NK-92 treated with Interleukin-12 subunit alpha and Interleukin-12 subunit beta, amount 100 ng/mL, for 24 hours (cell line): ENCODE measurements around the gene CBS.
"Not testable (repeated sequence)": the region's sequence is repeated elsewhere in the genome, so short reads cannot be mapped to it uniquely, and the experiment has no call there.

Source experiments
- DNase-seq: peaks from one replicate; lab custom pipeline; 2025; lab: John Stamatoyannopoulos, UW

The CBS gene

DNA sequence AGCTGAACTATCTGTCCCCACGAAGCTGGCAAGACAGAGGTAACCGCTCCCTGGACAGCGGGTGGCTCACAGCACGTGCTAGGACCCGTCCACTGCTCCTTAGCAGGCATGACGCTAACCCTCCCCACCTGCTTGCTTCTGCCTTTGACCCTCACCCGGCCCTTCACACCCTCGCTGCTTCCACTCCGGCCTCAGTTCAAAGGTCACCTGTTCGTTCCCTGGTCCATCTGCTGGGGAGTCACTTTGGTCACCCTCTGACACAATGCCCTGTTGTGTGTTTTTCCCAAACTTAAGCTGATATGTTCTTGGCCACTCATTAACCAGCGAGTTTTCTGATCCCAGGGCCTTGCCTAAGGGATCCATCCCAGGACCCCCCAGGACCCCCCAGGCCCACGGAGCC, 7.6 kb downstream of the CBS start:
- not testable (repeated sequence) for DNase-seq

DNA sequence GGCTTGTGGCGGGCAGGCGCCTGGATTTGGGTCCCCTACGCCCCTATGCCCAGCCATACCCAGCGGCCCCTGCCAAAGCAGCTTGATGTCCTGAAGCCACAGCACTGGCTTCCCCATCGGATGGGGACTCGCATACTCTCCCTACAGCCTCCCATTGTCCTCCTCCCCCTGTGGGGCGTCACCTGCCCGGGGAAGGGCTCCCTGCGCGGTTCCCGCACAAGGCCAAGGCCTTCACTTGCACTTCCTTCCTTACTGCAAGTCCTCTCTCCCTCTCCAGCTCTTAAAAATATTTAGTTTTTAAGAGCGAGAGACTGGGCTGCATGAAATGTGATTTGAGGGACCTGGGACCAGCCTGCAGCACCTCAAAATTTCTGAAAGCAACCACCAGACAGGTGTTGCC, 8.9 kb downstream of the CBS start:
- DNase-seq: not testable (repeated sequence)

DNA sequence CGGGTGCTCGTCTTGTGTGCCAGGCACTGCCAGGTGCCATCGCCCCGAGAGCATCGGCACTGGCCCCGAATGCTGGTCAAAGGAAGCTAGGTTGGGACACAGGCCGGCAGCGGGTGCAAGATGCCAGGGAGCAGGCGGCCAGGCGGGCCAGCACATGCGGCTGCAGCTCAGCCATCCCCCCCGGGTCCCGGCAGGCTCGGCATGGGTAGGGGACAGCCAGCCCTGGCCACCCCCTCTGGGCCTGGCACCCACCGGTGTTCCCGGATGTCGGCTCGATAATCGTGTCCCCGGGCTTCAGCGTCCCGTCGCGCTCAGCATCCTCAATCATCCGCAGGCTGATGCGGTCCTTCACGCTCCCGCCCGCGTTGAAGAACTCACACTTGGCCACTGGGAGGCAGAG, 9.6 kb downstream of the CBS start:
- DNase-seq: not testable (repeated sequence)

DNA sequence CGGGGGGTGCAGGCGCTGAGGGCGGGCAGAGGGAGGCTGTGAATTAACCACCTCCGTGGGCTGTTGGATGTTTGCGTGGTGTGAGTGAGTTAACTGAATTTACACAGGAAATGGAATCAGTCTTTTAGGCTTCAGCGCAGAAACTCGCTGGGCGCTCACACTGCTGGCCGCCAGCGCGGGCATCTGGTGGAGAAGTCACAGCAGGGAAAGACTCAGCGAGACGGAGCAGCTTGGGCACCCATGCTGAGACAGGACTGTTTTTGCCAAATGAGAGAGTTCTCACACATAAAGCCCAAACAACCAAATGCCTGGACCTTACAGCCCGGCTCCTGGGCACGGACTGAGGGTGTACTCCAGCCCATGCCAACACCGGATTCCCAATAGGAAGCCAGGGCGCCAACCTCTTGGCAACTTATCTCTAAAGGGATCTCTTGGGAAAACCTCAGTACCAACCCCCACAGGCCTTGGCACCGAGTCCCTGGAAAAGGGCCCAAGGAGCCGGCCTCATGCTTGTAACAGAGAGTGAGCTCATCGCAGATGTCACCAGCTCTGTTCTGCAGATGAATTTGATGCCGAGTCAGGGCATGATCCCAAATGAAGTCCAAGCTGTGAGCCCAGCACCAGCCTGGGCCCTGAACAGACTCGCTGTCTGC, 11.2 kb downstream of the CBS start:
- DNase-seq: not testable (repeated sequence)

DNA sequence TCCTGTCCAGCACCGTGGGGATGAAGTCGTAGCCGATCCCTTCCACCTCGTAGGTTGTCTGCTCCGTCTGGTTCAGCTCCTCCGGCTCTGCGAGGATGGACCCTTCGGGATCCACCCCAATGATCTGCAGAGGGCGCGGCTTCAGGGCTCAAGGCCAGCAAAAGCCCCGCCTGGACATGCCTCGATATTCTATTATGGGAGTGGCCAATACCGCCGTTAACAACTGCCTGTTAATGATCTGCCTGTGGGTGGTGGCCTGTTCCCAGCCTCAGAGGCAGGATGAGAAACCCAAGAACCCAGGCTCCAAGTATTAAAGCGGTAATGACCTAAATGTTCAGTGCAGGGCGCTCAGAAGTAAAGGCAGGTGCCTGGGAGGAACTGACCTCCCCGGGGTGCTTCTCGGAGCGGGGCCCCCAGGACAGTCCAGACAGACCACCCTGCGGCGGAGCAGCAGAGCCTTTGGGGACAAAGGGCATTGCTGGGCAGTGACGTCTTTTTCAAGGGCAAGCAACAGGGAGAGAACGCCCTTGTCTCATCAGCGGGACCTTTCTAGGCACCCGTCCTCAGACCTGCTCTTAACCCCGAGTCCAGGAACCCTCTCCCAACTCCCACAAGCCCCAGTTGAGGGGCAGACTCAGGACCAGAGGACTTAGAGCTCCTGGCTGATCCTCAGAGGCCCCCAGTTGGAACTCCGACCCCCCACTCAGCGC, 12.5 kb downstream of the CBS start:
- not testable (repeated sequence) for DNase-seq

DNA sequence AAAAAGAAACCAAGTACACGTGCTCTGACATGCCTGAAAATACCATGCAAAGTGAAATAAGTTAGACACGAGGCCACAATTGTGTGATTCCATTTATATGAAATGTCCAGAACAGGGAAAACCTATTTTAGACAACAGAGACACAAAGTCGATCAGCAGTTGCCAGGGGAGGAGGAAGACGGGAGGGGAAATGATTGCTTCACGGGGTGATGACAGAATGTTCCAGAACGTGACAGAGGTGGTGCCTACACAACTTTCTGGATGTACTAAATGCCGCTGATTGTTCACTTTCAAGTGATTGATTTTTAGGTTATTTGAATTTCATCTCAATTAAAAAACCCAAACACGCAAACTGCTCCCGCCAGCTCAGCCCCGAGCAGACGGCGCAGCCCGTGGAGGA, 22.5 kb downstream of the CBS start:
- DNase-seq: not testable (repeated sequence)

DNA sequence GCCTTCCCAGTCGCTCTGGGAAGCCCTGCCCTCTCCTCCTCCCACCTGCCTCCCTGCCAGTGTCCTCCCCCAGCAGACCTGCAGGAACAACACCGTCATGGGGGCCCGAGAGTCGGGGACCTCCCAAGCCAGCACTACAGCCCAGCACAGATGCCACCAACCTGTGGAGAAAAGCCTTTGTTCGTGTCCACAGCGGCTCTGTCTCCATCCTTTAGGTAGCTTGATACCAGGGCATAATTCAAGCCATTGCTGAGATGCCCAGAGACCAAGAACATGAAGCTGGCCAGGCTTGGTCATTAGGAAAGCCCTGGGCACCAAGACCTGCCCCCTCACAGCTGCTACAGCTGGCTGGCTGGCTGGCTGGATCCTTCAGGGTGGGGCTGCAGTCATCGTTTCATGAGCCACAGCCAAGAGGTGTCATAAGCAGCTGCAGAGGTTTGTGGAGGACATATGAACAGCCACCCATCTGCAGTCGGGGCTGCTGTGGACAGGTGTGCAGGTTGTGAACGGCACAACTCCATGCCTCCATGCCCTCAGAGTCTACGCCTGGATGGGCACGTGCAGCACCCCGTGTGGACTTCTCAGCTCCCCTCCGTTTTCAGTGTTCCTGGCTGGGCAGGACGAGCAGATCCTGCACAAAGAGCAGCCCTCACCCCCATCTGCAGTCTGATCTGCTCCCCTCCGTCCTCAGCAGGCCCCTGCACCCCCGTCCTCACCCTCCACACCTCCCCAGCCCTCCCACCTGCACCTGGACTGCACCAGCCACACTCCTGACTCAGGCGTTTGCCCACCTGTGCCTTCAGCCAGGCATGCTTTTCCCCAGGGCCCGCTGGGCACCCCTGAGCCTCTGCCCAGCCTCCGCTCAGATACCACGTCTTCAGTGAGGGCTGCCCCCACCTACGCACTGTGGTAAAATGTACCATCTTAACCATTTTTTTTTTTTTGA, 29.5 kb downstream of the CBS start:
- not testable (repeated sequence) for DNase-seq

DNA sequence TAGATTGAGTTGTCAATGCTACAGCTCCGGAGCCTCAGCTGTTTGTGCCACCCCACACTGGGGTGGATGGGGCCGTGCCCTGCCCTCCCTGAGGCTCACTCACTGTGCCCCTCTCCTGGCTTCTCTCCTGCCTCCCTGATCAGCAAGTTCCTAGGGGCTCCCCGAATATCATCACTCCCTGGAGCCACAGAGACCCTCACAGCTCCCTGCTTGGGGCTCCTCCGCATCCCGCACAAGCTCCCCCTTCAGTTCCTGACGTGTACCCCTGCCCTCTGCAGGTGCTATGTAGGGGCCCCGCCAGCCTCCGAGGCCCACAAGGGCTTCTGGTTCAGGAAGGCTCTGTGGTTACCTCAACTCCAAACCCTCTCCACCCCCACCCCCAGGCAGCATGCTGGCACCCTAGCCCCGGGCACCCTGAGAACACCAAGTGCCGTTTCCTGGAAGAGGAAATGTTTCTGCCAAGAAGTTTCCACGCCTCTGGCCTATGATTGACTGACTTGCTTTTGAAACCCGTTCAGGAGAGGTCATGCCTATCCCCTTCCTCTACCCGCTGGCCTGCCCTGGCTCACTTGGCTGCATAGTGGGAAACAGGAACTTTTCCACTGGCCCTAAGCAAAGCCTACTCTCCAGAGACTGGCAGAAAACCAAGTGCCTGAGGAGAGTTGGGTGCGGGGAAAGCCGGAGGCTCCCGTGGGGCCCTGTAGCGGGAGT, 30.3 kb downstream of the CBS start:
- not testable (repeated sequence) for DNase-seq

DNA sequence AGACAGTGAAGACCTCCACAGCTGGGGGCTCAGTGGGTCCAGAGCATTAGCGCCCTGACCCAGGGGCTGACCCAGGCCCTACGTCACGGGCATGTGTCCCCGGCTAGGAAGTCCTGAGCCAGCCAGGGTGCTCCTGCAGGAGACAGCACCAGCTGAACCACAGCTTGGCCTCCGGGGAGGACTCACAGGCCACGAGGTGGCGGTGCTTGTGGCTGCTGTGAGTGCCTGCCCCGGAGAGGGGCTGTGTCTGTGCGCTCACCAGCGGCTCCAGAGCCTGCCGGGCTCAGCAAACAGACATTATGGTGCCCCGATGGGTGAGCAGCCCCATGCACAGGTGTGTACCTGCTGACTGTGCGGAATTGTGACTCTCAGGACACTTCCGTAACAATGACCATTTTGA, 31.1 kb downstream of the CBS start:
- DNase-seq: not testable (repeated sequence)

DNA sequence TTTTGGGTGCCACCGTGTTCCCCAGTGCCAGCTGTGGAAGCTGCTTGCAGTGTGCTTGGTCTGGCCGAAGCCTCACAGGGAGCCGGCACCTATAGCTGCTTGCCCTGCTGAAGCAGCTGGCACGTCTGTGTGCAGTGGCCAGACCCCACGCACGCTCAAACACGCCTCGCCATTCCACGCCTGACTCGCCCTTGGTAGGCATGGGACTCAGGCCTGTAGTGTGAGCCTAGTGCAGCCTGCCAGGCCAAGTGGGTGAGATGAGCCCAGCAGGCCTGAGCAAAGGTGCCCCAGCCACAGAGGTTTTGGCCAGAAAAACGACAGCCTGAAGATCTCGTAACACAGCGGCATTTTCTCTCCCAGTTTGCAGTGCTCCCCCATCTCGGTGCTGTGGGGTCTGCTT, 32.3 kb downstream of the CBS start:
- not testable (repeated sequence) for DNase-seq

DNA sequence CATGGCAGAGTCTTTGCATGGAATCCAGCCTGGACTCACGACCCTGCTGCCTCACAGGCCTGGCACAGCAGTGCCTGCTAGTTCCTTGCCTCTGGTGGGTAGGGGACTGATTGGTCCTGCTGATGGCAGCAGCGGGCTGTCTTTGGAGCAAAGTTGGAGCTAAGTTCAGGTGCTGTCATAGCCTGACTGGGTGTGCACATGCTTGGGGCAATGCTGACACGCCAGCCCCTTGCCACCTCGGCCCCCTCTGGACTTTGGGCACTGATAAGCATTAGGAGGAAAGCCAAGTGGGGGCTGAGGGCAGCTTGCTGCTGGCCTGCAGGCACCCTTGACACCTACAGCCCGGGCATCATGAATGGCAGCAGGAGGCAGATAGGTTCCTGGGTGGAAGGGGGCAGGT, 33.5 kb downstream of the CBS start:
- DNase-seq: not testable (repeated sequence)

DNA sequence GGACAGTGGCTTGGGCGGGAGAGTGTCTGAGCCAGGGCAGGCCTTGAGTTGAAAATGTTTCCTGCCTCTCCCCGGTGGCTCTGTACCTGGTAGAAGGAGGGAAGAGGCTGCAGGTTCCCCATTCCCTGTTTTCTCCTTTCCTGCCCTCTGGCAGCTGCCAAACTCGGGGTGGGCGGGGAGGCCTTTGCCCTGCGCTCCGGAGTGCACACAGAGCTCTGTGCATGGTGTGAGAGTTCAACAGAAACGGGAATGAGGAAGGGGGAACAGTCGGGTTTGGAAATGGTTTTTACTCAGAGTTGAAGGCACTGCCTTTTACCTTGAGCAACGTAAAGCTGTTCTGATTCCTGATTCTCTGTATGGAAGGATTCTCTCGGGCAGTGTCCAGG, 37.0 kb downstream of the CBS start:
- DNase-seq: not testable (repeated sequence)

DNA sequence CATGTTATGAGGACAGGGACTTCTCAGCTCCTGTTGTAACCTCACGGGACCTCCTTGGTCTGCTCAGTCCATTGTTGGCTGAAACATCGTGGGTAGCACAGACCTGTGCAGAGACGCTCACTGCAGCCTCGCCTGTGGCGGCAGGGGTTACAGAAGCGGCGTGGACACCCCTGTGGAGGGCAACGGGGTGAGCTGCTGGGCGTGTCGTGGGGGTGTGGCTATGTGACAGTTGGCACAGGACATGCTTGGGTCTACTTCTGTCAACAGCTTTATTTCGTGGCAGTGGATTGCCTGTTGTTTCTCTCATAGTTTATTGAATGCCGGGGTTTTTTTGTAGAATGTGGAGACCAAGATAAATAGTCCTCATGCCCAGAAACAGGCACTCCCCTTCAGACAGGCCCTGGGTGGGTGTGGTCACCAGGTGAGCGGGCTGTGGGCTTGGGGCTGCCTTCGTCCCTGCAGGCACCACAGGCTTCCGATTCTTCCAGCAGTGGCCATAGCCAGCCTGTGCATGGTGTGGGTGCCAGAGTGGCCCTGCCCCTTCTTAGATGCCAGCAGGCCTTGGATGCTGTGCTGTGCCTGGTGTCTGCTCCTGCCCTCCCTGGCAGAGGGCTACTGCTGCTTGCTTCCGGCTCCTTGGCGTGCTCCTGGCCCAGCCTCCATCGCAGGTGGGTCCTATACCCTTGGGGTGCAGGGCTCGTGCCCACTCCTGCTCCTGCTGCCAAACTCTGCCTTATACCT, 37.5 kb downstream of the CBS start:
- DNase-seq: not testable (repeated sequence)

DNA sequence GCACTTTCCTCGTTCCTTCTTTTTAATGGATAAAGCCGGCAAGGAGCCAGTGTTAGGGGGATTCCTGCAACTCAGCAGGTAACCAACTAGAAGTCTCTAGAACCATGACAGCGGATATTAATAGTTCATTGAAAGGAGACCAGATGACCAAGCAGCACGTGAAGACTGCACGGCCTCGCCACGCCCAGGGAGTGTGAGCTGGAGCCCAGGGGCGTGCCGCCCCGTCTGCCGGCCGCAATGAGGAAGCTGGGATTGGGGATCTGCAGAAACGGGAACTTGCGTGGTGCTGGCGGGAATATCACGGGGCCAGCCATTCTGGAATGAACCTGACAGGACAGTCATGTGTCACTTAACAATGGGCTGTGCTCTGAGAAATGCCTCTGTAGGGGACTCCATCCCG, 38.7 kb downstream of the CBS start:
- not testable (repeated sequence) for DNase-seq

DNA sequence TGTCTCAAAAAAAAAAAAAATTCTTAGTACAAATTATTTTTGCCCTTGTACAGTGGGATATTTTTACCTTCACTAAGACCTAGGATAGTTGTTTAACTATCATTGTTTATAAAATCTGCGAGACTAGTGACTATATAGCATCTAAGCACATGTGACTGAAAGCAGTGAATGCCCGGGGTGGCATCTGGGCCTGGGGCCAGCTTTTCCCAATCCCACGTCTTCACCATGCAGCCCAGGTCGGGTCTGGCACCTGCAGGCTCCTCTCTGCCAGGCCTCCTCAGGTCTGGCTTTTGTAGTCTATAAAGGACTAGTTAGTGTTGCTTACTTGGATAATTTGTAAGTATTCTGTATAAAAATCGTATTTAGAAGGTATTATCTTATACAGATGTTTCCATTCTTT, 40.8 kb downstream of the CBS start:
- no peak for DNase-seq

DNA sequence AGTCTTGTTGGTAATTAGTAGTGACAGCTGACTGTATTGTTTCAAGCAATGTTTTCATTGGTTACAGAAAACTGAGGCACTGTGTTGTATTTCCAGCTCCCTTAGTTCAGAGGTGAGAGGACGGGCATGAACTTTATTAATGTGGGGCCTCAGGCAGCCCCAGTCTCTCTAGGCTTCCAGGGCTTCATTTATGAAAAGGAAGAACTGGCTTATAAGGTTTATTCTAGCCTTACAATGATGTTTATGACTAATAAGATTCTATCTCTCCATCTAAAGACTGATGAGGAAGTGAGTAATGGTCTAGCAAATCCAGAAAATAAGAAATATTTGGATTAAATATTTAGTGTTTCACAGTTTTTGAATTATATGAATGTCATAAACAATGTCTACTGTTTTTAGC, 41.5 kb downstream of the CBS start:
- no peak for DNase-seq

DNA sequence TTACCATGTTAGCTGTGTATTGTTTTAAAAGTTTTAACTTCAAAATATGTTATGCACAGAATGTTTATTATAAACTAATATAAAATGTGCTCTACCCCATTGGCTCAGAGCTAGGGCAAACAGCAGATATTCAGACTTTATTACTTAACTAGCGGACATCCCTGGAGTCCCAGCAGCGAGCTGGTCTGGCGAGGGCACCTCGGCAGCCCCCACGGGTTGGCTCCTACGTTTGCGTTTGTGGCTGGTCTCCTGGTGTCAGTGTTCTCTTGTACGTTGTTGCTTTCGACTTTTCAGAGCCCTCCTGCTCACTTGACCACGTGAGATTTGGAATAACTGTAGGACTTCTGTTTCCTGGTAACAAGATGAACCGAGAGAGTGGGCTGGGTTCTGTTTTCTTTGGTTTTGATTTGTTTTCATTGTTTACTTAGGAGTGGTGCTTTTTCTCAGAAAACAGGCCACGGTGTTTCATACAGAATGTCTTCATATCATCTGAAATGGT, 44.5 kb downstream of the CBS start:
- no peak for DNase-seq

DNA sequence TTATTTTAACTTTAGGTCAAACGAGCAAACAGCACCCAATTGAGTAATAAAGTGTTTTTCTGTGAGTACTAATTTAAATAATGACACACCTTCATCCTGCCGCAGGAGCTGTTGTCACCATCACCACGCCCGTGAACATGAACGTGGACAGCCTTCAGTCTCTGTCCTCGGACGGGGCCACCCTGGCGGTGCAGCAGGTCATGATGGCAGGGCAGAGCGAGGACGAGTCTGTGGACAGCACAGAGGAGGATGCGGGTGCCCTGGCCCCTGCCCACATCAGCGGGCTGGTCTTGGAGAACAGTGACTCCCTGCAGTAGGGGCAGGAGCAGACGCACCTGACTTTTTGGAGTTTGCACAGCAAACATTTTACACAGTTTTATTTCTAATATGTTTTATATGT, 45.9 kb downstream of the CBS start:
- DNase-seq: no peak

DNA sequence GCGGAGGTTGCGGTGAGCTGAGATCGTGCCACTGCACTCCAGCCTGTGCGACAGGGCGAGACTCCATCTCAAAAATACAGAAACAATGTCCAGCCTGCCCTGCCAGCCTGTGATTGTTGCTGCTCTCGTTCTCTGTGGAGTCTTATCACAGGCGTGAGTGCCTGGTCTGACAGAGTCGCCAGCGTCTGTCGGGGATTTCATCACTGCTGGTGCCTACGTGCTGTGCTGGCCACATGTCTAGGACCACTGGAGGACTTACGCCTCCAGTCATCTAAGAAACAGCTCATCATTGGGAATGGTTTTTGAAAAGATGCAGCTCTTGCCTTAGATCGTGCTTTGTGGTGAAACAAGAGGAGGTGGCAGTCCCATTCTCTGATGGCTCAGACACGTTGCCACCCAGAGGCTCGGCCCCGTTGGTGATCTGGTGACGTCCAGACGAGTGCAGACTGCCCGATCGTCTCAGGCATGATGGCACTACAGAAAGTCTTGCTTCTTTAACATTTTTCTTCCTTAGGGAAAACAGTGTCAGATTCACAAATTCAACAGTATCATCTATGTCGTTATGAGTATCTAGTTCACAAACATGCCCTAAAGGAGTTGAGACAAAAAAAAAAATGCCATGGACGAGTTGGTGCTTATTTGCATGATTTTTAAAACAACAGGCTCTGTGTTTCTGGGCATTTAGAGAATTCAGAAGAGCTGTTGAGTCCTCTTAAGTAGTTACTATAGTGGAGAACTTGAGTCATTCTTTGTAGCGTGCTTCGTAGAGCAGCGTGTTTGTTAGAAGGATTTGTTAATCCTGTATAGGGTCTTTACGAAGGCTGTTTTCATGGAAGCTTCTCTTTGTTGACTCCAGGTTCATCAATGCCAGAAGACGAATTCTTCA, 47.5 kb downstream of the CBS start:
- DNase-seq: no peak

DNA sequence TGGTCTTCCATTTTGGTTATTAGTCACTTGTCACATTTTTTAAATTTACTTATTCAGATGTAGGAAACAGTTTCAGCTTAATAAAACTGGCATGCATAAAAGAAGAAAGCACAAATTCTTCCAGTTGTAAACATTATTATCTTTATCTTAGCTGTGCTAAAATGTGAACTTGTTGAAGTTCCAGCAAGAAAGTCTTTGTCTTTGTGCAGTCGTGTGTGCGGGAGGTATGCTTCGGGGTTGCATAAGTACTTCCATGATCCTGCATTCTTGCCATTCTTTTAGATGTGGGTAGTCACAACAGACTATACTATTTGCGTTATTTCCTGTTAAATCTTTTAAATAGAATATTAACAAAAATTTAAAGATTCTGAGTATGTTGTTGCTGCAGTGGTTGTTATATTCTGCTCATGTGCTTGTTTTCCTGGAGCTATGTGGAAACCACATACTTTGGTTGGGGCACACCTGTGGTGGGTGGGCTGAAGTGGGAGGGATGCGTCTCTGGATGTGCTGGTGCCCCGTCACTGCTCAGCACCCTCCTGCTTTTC, 49.9 kb downstream of the CBS start:
- no peak for DNase-seq
